HEK293 (cell line): ENCODE data around the gene RABEP1.

Experiments
- CTCF ChIP-seq: fragments of 450-650 bp; formaldehyde crosslinking; IDR thresholded peaks from 2 replicates; pipeline ENCODE4 v1.5.1; 2016; ENCODE audit warnings: missing biosample characterization, missing genetic modification characterization
- PBX3 ChIP-seq: sonication (generic); formaldehyde crosslinking; IDR thresholded peaks from 2 replicates; pipeline ENCODE4 v1.8.1; 2022; ENCODE audit warnings: mild to moderate bottlenecking, moderate library complexity, missing genetic modification reagents
- ZNF311 ChIP-seq: fragments of 450-650 bp; formaldehyde crosslinking; IDR thresholded peaks from 2 replicates; pipeline ENCODE4 v1.5.1; 2017; ENCODE audit warnings: missing biosample characterization, missing genetic modification characterization, borderline replicate concordance

GRCh38 chr17:5362162-5362811 is 80.2 kb downstream of the RABEP1 start:
- no peak for TF ChIP-seq PBX3 (CRISPR knock-in tag)
- no peak for TF ChIP-seq ZNF311 (tag by site-specific recombination)
- no peak for TF ChIP-seq CTCF (tag by site-specific recombination)
